AG09319 (cell line): ENCODE data around the gene PSMB8.
A peak's percentile ranks its signal among the peaks of the same experiment; 100 is the strongest.
"Not testable (repeated sequence)": the region's sequence is repeated elsewhere in the genome, so short reads cannot be mapped to it uniquely, and the experiment has no call there.

Experiments used
- DNase-seq: peaks from one replicate; pipeline ENCODE4 v3.0.0-alpha.2; 2010; ENCODE audit warnings: low read depth; ENCODE audit errors: extremely low read depth
- CTCF ChIP-seq: IDR thresholded peaks from 2 replicates; pipeline ENCODE4 v1.5.1; 2011; ENCODE audit warnings: low read depth, mild to moderate bottlenecking, inconsistent platforms, low read length, moderate library complexity

Gene PSMB8

GRCh38 chr6:32883789-32884188 is 39.9 kb upstream of the PSMB8 start:
- DNase-seq: peak; percentile 35
- TF ChIP-seq CTCF: no peak

- TF ChIP-seq CTCF: no peak
- DNase-seq: no peak
Observed at GRCh38 chr6:32882879-32883250, 39.0 kb upstream of the PSMB8 start.

GRCh38 chr6:32880962-32881361 is 37.1 kb upstream of the PSMB8 start:
- not testable (repeated sequence) for DNase-seq

GRCh38 chr6:32879691-32880090 is 35.8 kb upstream of the PSMB8 start:
- no peak for TF ChIP-seq CTCF
- DNase-seq: no peak

GRCh38 chr6:32876603-32877002 is 32.8 kb upstream of the PSMB8 start:
- no peak for TF ChIP-seq CTCF
- DNase-seq: no peak

GRCh38 chr6:32873947-32874346 is 30.1 kb upstream of the PSMB8 start:
- DNase-seq: not testable (repeated sequence)

GRCh38 chr6:32868257-32868788 is 24.5 kb upstream of the PSMB8 start:
- no peak for DNase-seq
- peak; percentile 83 for TF ChIP-seq CTCF

- DNase-seq: no peak
- TF ChIP-seq CTCF: no peak
Observed at GRCh38 chr6:32867554-32868256, 23.9 kb upstream of the PSMB8 start.
